Cardiac fibroblast (primary cell): ENCODE results near the gene THPO.

Experiments
- DNase-seq, 2 donors: peaks; one replicate each; pipeline versions ENCODE4 v3.0.0 to v3.0.0-alpha.2; 2010; ENCODE audit warnings: low read depth in 2 of 2
- H3K4me3 ChIP-seq, 2 donors: replicated peaks in 1 of 2; 1 replicate in 1 of 2; 2 replicates in 1 of 2; pipeline ENCODE4 v1.5.1; 2011; ENCODE audit warnings: low read depth in 2 of 2, low read length in 2 of 2, mild to moderate bottlenecking in 2 of 2, moderate library complexity in 1 of 2
- CTCF ChIP-seq: IDR thresholded peaks from one replicate; pipeline ENCODE4 v1.5.1; 2011; ENCODE audit warnings: low read depth, mild to moderate bottlenecking, low read length, inconsistent platforms

THPO gene

GRCh38 chr3:184373422-184373821, 4.6 kb downstream of the THPO start:
- DNase-seq = peak; percentile 38 to 68
- no peak for TF ChIP-seq CTCF
- no peak overlapping the region for H3K4me3 ChIP-seq

- no peak for DNase-seq
- TF ChIP-seq CTCF = no peak
- H3K4me3 ChIP-seq = no peak overlapping the region
Measured at GRCh38 chr3:184372911-184373310, 5.1 kb downstream of the THPO start.

- H3K4me3 ChIP-seq = no peak overlapping the region
- TF ChIP-seq CTCF = no peak
- no peak for DNase-seq
Measured at GRCh38 chr3:184372296-184372821, 5.6 kb downstream of the THPO start.

- DNase-seq = peak; percentile 91 to 93
- no peak overlapping the region for H3K4me3 ChIP-seq
- TF ChIP-seq CTCF = peak; percentile 100
Measured at GRCh38 chr3:184371570-184372018, 6.4 kb downstream of the THPO start.

GRCh38 chr3:184368586-184369183, 9.3 kb downstream of the THPO start:
- no peak for TF ChIP-seq CTCF
- DNase-seq = peak; percentile 72 to 81
- H3K4me3 ChIP-seq = no peak overlapping the region

GRCh38 chr3:184368116-184368515, 9.9 kb downstream of the THPO start:
- no peak for DNase-seq
- no peak overlapping the region for H3K4me3 ChIP-seq
- no peak for TF ChIP-seq CTCF
